Measurements from ENCODE around the gene ERBIN. TPM values are rescaled to one million over a fixed set of nuclear protein-coding genes. Genes with fewer than 3 reads are reported as not detected.

The ERBIN gene
- polyA plus RNA-seq, 4 donors = 17.5 to 177 (median 40.3) TPM

DNA sequence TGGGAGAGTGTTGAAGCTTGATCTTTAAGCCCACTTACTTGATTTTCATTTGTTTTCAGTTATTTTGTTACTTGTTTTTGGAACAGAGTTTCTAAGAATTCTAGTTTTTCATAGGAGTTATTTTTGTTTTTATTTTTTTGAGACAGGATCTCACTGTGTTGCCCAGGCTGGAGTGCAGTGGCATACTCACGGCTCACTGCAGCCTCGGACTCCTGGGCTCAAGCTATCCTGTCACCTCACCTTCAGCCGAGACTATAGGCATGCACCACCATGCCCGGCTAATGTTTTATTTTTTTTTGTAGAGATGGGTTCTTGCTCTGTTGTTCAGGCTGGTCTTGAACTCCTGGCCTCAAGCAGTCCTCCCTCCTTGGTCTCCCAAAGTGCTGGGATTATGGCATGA lies 6.3 kb downstream of the ERBIN start:
- DNase-seq = no peak
- peaks cover 0 to 12% (median 0%) of the 10 kb centered on the region in 3 donors for H3K36me3 ChIP-seq (ENCODE audit: control insufficient read depth in 3 of 3, insufficient read depth in 2 of 3, low read depth in 1 of 3, low read length in 3 of 3)
- no peak for FAIRE-seq
- peaks cover 0 to 11% (median 2%) of the 10 kb centered on the region in 3 donors for H3K4me1 ChIP-seq (ENCODE audit: control insufficient read depth in 3 of 3, insufficient read depth in 2 of 3, low read depth in 1 of 3, low read length in 2 of 3)
- 92 to 96% (median 96%) methylated on average over 4 of the region's 4 CpGs for WGBS, 3 donors
- no peaks in the 10 kb centered on the region for H3K27me3 ChIP-seq (ENCODE audit: control insufficient read depth in 3 of 3, insufficient read depth in 3 of 3, low read length in 3 of 3)
- no peaks in the 10 kb centered on the region for H3K9me3 ChIP-seq (ENCODE audit: control insufficient read depth in 2 of 2, insufficient read depth in 1 of 2, low read depth in 1 of 2, low read length in 1 of 2)
- no peak overlapping the region for H3K4me3 ChIP-seq (ENCODE audit: low read depth in 1 of 3, low read length in 3 of 3)
- H3K27ac ChIP-seq (ENCODE audit: low read depth in 1 of 3, low read length in 2 of 3) = no peak overlapping the region

- Histone ChIP-seq H3K4me1 (ENCODE audit: control insufficient read depth in 3 of 3, insufficient read depth in 2 of 3, low read depth in 1 of 3, low read length in 2 of 3) (peaks cover 0 to 11% (median 2%) of the 10 kb centered on the region in 3 donors), H3K27ac (ENCODE audit: low read depth in 1 of 3, low read length in 2 of 3) (no peak overlapping the region), H3K27me3 (ENCODE audit: control insufficient read depth in 3 of 3, insufficient read depth in 3 of 3, low read length in 3 of 3) (no peaks in the 10 kb centered on the region), H3K4me3 (ENCODE audit: low read depth in 1 of 3, low read length in 3 of 3) (no peak overlapping the region), H3K36me3 (ENCODE audit: control insufficient read depth in 3 of 3, insufficient read depth in 2 of 3, low read depth in 1 of 3, low read length in 3 of 3) (peaks cover 0 to 12% (median 0%) of the 10 kb centered on the region in 3 donors), H3K9me3 (ENCODE audit: control insufficient read depth in 2 of 2, insufficient read depth in 1 of 2, low read depth in 1 of 2, low read length in 1 of 2) (peaks cover 0 to 1% of the 10 kb centered on the region in 2 donors)
- 60 to 82% (median 80%) methylated on average over 2 of the region's 2 CpGs for WGBS, 3 donors
- FAIRE-seq (no peak), DNase-seq (no peak)
Observed at GRCh38 chr5:65933295-65933694, 6.9 kb downstream of the ERBIN start.

- Histone ChIP-seq H3K27me3 (ENCODE audit: control insufficient read depth in 3 of 3, insufficient read depth in 3 of 3, low read length in 3 of 3) (no peaks in the 10 kb centered on the region), H3K27ac (ENCODE audit: low read depth in 1 of 3, low read length in 2 of 3) (no peak overlapping the region), H3K4me1 (ENCODE audit: control insufficient read depth in 3 of 3, insufficient read depth in 2 of 3, low read depth in 1 of 3, low read length in 2 of 3) (peaks cover 0 to 10% (median 2%) of the 10 kb centered on the region in 3 donors), H3K9me3 (ENCODE audit: control insufficient read depth in 2 of 2, insufficient read depth in 1 of 2, low read depth in 1 of 2, low read length in 1 of 2) (peaks cover 0 to 11% of the 10 kb centered on the region in 2 donors), H3K36me3 (ENCODE audit: control insufficient read depth in 3 of 3, insufficient read depth in 2 of 3, low read depth in 1 of 3, low read length in 3 of 3) (peaks cover 0 to 11% (median 0%) of the 10 kb centered on the region in 3 donors), H3K4me3 (ENCODE audit: low read depth in 1 of 3, low read length in 3 of 3) (no peak overlapping the region)
- FAIRE-seq (no peak), DNase-seq (no peak)
- WGBS, 3 donors = 91 to 93% (median 92%) methylated on average over 5 of the region's 5 CpGs
Observed at GRCh38 chr5:65938256-65938655, 11.9 kb downstream of the ERBIN start.

DNA sequence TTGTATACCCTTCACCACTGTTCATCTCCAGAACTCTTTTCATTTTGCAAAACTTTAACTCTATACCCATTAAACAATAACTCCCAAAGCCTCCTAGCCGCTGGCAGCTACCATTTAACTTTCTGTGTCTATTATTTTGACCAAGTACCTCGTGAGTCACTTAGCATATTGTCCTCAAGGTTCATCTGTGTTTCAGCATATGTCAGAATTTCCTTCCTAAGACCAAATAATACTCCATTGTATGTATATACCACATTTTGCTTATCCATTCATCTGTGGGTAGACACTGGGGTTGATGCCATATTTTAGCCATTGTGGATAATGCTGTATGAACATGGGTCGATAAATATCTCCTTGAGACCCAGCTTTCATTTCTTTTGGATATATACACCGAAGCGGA lies 17.4 kb downstream of the ERBIN start:
- DNase-seq (no peak), FAIRE-seq (no peak)
- Histone ChIP-seq H3K4me1 (ENCODE audit: control insufficient read depth in 3 of 3, insufficient read depth in 2 of 3, low read depth in 1 of 3, low read length in 2 of 3) (no peaks in the 10 kb centered on the region), H3K4me3 (ENCODE audit: low read depth in 1 of 3, low read length in 3 of 3) (no peak overlapping the region), H3K27ac (ENCODE audit: low read depth in 1 of 3, low read length in 2 of 3) (no peak overlapping the region), H3K27me3 (ENCODE audit: control insufficient read depth in 3 of 3, insufficient read depth in 3 of 3, low read length in 3 of 3) (no peaks in the 10 kb centered on the region), H3K36me3 (ENCODE audit: control insufficient read depth in 3 of 3, insufficient read depth in 2 of 3, low read depth in 1 of 3, low read length in 3 of 3) (peaks cover 0 to 16% (median 0%) of the 10 kb centered on the region in 3 donors), H3K9me3 (ENCODE audit: control insufficient read depth in 2 of 2, insufficient read depth in 1 of 2, low read depth in 1 of 2, low read length in 1 of 2) (peaks cover 0 to 6% of the 10 kb centered on the region in 2 donors)
- WGBS, 3 donors = 89 to 98% (median 97%) methylated on average over 5 of the region's 5 CpGs

GRCh38 chr5:65946198-65946745 lies 19.9 kb downstream of the ERBIN start:
- Histone ChIP-seq H3K4me1 (ENCODE audit: control insufficient read depth in 3 of 3, insufficient read depth in 2 of 3, low read depth in 1 of 3, low read length in 2 of 3) (peaks cover 0 to 2% (median 0%) of the 10 kb centered on the region in 3 donors), H3K9me3 (ENCODE audit: control insufficient read depth in 2 of 2, insufficient read depth in 1 of 2, low read depth in 1 of 2, low read length in 1 of 2) (no peaks in the 10 kb centered on the region), H3K27me3 (ENCODE audit: control insufficient read depth in 3 of 3, insufficient read depth in 3 of 3, low read length in 3 of 3) (no peaks in the 10 kb centered on the region), H3K4me3 (ENCODE audit: low read depth in 1 of 3, low read length in 3 of 3) (no peak overlapping the region), H3K27ac (ENCODE audit: low read depth in 1 of 3, low read length in 2 of 3) (no peak overlapping the region), H3K36me3 (ENCODE audit: control insufficient read depth in 3 of 3, insufficient read depth in 2 of 3, low read depth in 1 of 3, low read length in 3 of 3) (peaks cover 0 to 11% (median 0%) of the 10 kb centered on the region in 3 donors)
- FAIRE-seq = no peak
- DNase-seq = no peak
- 95 to 97% (median 95%) methylated on average over 2 of the region's 2 CpGs for WGBS, 3 donors

DNA sequence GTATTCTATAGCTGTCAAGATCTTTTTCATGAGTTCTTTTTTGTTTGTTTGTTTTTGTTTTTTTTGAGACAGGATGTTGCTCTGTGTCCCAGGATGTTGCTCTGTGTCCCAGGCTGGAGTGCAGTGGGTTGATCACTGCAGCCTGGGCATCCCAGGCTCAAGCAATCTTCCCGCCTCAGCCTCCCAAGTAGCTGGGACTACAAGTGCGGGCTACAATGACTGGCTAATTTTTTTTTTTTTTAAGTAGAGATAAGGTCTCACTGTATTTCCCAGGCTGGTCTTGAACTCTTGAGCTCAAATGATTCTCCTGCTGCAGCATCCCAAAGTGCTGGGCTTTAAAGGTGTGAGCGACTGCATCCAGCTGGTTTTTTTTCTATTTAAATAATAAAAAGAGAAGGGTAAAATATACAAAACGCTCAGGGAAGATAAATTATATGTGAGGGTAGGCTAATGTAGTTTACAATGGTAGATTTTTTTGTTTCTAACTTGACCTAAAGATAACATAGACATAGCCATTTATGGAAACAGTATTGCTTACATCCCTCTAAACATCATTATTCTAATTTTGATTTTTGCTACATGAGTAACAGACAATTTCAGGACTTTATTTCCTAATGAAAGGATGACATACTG lies 21.9 kb downstream of the ERBIN start:
- Histone ChIP-seq H3K27ac (ENCODE audit: low read depth in 1 of 3, low read length in 2 of 3) (no peak overlapping the region), H3K27me3 (ENCODE audit: control insufficient read depth in 3 of 3, insufficient read depth in 3 of 3, low read length in 3 of 3) (no peaks in the 10 kb centered on the region), H3K36me3 (ENCODE audit: control insufficient read depth in 3 of 3, insufficient read depth in 2 of 3, low read depth in 1 of 3, low read length in 3 of 3) (peaks cover 0 to 9% (median 0%) of the 10 kb centered on the region in 3 donors), H3K4me1 (ENCODE audit: control insufficient read depth in 3 of 3, insufficient read depth in 2 of 3, low read depth in 1 of 3, low read length in 2 of 3) (peaks cover 0 to 3% (median 2%) of the 10 kb centered on the region in 3 donors), H3K4me3 (ENCODE audit: low read depth in 1 of 3, low read length in 3 of 3) (no peak overlapping the region), H3K9me3 (ENCODE audit: control insufficient read depth in 2 of 2, insufficient read depth in 1 of 2, low read depth in 1 of 2, low read length in 1 of 2) (no peaks in the 10 kb centered on the region)
- WGBS, 3 donors = 81 to 93% (median 91%) methylated on average over 4 of the region's 4 CpGs
- DNase-seq (no peak), FAIRE-seq (no peak)

GRCh38 chr5:65951330-65951729 lies 25.0 kb downstream of the ERBIN start:
- H3K4me3 ChIP-seq (ENCODE audit: low read depth in 1 of 3, low read length in 3 of 3) = no peak overlapping the region
- no peak for DNase-seq
- WGBS, 3 donors = 93 to 96% (median 94%) methylated on average over 3 of the region's 3 CpGs
- H3K4me1 ChIP-seq (ENCODE audit: control insufficient read depth in 3 of 3, insufficient read depth in 2 of 3, low read depth in 1 of 3, low read length in 2 of 3) = peaks cover 0 to 10% (median 2%) of the 10 kb centered on the region in 3 donors
- no peaks in the 10 kb centered on the region for H3K9me3 ChIP-seq (ENCODE audit: control insufficient read depth in 2 of 2, insufficient read depth in 1 of 2, low read depth in 1 of 2, low read length in 1 of 2)
- H3K36me3 ChIP-seq (ENCODE audit: control insufficient read depth in 3 of 3, insufficient read depth in 2 of 3, low read depth in 1 of 3, low read length in 3 of 3) = peaks cover 0 to 4% (median 0%) of the 10 kb centered on the region in 3 donors
- no peak overlapping the region for H3K27ac ChIP-seq (ENCODE audit: low read depth in 1 of 3, low read length in 2 of 3)
- no peak for FAIRE-seq
- H3K27me3 ChIP-seq (ENCODE audit: control insufficient read depth in 3 of 3, insufficient read depth in 3 of 3, low read length in 3 of 3) = no peaks in the 10 kb centered on the region

- FAIRE-seq (no peak), DNase-seq (no peak)
- Histone ChIP-seq H3K27ac (ENCODE audit: low read depth in 1 of 3, low read length in 2 of 3) (no peak overlapping the region), H3K4me3 (ENCODE audit: low read depth in 1 of 3, low read length in 3 of 3) (no peak overlapping the region), H3K36me3 (ENCODE audit: control insufficient read depth in 3 of 3, insufficient read depth in 2 of 3, low read depth in 1 of 3, low read length in 3 of 3) (peaks cover 0 to 6% (median 0%) of the 10 kb centered on the region in 3 donors), H3K4me1 (ENCODE audit: control insufficient read depth in 3 of 3, insufficient read depth in 2 of 3, low read depth in 1 of 3, low read length in 2 of 3) (peaks cover 0 to 10% (median 2%) of the 10 kb centered on the region in 3 donors), H3K9me3 (ENCODE audit: control insufficient read depth in 2 of 2, insufficient read depth in 1 of 2, low read depth in 1 of 2, low read length in 1 of 2) (no peaks in the 10 kb centered on the region), H3K27me3 (ENCODE audit: control insufficient read depth in 3 of 3, insufficient read depth in 3 of 3, low read length in 3 of 3) (no peaks in the 10 kb centered on the region)
- 84 to 91% (median 88%) methylated on average over 1 of the region's 1 CpG for WGBS, 3 donors
Observed at GRCh38 chr5:65952259-65952658, 25.9 kb downstream of the ERBIN start.

Measured in small intestine (tissue), 7 donors.